ENCODE measurements around the gene STXBP5. TPM values are rescaled to one million over a fixed set of nuclear protein-coding genes. Genes with fewer than 3 reads are reported as not detected.

Gene STXBP5
- total RNA-seq, 6 donors from 2014 or later, result 10.5 to 26.5 (median 15.7) TPM

GRCh38 chr6:147201885-147202515 lies 2.2 kb upstream of the STXBP5 start:
- peak; percentile 5 to 43 for ATAC-seq (ENCODE audit: low FRiP score in 2 of 2)
- Histone ChIP-seq H3K27me3 (no peaks in the 10 kb centered on the region), H3K27ac (peak overlapping the region; percentile 75 to 100 (median 94)), H3K9me3 (no peaks in the 10 kb centered on the region), H3K4me1 (peaks cover 0 to 16% (median 10%) of the 10 kb centered on the region in 4 donors), H3K36me3 (no peaks in the 10 kb centered on the region), H3K4me3 (peak overlapping the region; percentile 31 to 93 (median 80))
- TF ChIP-seq EP300 (IDR thresholded peaks at IDR 0.05), result peak in 1 of 4 donors; percentile 13
- TF ChIP-seq POLR2AphosphoS5 (IDR thresholded peaks at IDR 0.05), result no peak
- 12% methylated on average over 16 of the region's 16 CpGs for WGBS, 2 donors
- peak in 1 of 2 donors; percentile 38 for DNase-seq

- WGBS, 2 donors, result 0 to 1% methylated on average over 38 to 40 of the region's 40 CpGs
- no peaks in the 10 kb centered on the region for H3K27me3 ChIP-seq
- peak; percentile 95 to 97 for ATAC-seq (ENCODE audit: low FRiP score in 2 of 2)
These were observed 1.5 kb upstream of the STXBP5 start for GRCh38 chr6:147202516-147203310.

GRCh38 chr6:147203311-147204059 lies 732 bp upstream of the STXBP5 start:
- ATAC-seq (ENCODE audit: low FRiP score in 2 of 2) (peak; percentile 84 to 90), DNase-seq (peak; percentile 55 to 96)
- H3K9me3 ChIP-seq, result no peaks in the 10 kb centered on the region
- 1% methylated on average over 30 to 34 of the region's 74 CpGs for WGBS, 2 donors
- H3K27me3 ChIP-seq, result no peaks in the 10 kb centered on the region
- peak in 3 of 6 experiments; percentile 10 to 19 (median 17) for TF ChIP-seq CTCF (IDR thresholded peaks at IDR 0.05)
- peak in 3 of 4 donors; percentile 38 to 83 (median 67) for TF ChIP-seq POLR2A (IDR thresholded peaks at IDR 0.05)
- peak; percentile 24 to 79 for TF ChIP-seq POLR2AphosphoS5 (IDR thresholded peaks at IDR 0.05)
- TF ChIP-seq EP300 (IDR thresholded peaks at IDR 0.05), result no peak
- peak overlapping the region; percentile 74 to 93 (median 80) for H3K4me3 ChIP-seq
- H3K27ac ChIP-seq, result peak overlapping the region; percentile 94 to 100 (median 94)
- no peaks in the 10 kb centered on the region for H3K36me3 ChIP-seq
- H3K4me1 ChIP-seq, result peaks cover 0 to 16% (median 13%) of the 10 kb centered on the region in 4 donors

More at GRCh38 chr6:147202516-147203310, 1.5 kb upstream of the STXBP5 start:
- Histone ChIP-seq H3K27ac (peak overlapping the region; percentile 94 to 100 (median 94)), H3K36me3 (no peaks in the 10 kb centered on the region), H3K4me3 (peak overlapping the region; percentile 74 to 93 (median 80)), H3K9me3 (no peaks in the 10 kb centered on the region), H3K4me1 (peaks cover 0 to 16% (median 11%) of the 10 kb centered on the region in 4 donors)
- TF ChIP-seq POLR2A (IDR thresholded peaks at IDR 0.05) (peak in 3 of 4 donors; percentile 40 to 93 (median 84)), EP300 (IDR thresholded peaks at IDR 0.05) (no peak), CTCF (IDR thresholded peaks at IDR 0.05) (no peak), POLR2AphosphoS5 (IDR thresholded peaks at IDR 0.05) (peak; percentile 47 to 92)
- peak; percentile 88 to 92 for DNase-seq

GRCh38 chr6:147204843-147205311 lies 660 bp downstream of the STXBP5 start:
- Histone ChIP-seq H3K27ac (peak overlapping the region; percentile 94 to 100 (median 94)), H3K4me1 (peaks cover 0 to 16% (median 13%) of the 10 kb centered on the region in 4 donors), H3K9me3 (no peaks in the 10 kb centered on the region), H3K36me3 (no peaks in the 10 kb centered on the region), H3K27me3 (no peaks in the 10 kb centered on the region), H3K4me3 (peak overlapping the region; percentile 73 to 93 (median 80))
- TF ChIP-seq POLR2AphosphoS5 (IDR thresholded peaks at IDR 0.05) (no peak), POLR2A (IDR thresholded peaks at IDR 0.05) (no peak), CTCF (IDR thresholded peaks at IDR 0.05) (no peak), EP300 (IDR thresholded peaks at IDR 0.05) (no peak)
- no peak for ATAC-seq (ENCODE audit: low FRiP score in 2 of 2)
- no peak for DNase-seq
- 7 to 11% methylated on average over 11 of the region's 11 CpGs for WGBS, 2 donors

Measured in upper lobe of left lung (tissue), 6 donors.